ENCODE results near the gene BCDIN3D. TPM values are rescaled to one million over a fixed set of nuclear protein-coding genes. Genes with fewer than 3 reads are reported as not detected.

Gene BCDIN3D
- total RNA-seq, 4 donors from 2014 or later: 2.3 to 5.2 (median 3.1) TPM

GRCh38 chr12:49889361-49890095, 46.6 kb upstream of the BCDIN3D start:
- Histone ChIP-seq H3K27ac (no peak overlapping the region), H3K9me3 (no peaks in the 10 kb centered on the region), H3K4me3 (no peak overlapping the region), H3K27me3 (no peaks in the 10 kb centered on the region), H3K36me3 (no peaks in the 10 kb centered on the region), H3K4me1 (no peaks in the 10 kb centered on the region)
- no peak for TF ChIP-seq POLR2A (IDR thresholded peaks at IDR 0.05)
- TF ChIP-seq CTCF (IDR thresholded peaks at IDR 0.05): no peak
- DNase-seq: no peak

- DNase-seq: no peak
- Histone ChIP-seq H3K4me1 (no peaks in the 10 kb centered on the region), H3K27me3 (no peaks in the 10 kb centered on the region), H3K36me3 (no peaks in the 10 kb centered on the region), H3K27ac (no peak overlapping the region), H3K4me3 (no peak overlapping the region), H3K9me3 (no peaks in the 10 kb centered on the region)
- TF ChIP-seq POLR2A (IDR thresholded peaks at IDR 0.05): no peak
- no peak for TF ChIP-seq CTCF (IDR thresholded peaks at IDR 0.05)
Observed at GRCh38 chr12:49888461-49889151, 45.7 kb upstream of the BCDIN3D start.

- DNase-seq: no peak
- no peak for TF ChIP-seq CTCF (IDR thresholded peaks at IDR 0.05)
- TF ChIP-seq POLR2A (IDR thresholded peaks at IDR 0.05): no peak
- Histone ChIP-seq H3K4me3 (no peak overlapping the region), H3K9me3 (no peaks in the 10 kb centered on the region), H3K27ac (no peak overlapping the region), H3K4me1 (no peaks in the 10 kb centered on the region), H3K36me3 (no peaks in the 10 kb centered on the region), H3K27me3 (no peaks in the 10 kb centered on the region)
Observed at GRCh38 chr12:49887536-49888401, 44.9 kb upstream of the BCDIN3D start.

GRCh38 chr12:49887091-49887490, 44.2 kb upstream of the BCDIN3D start:
- Histone ChIP-seq H3K4me3 (no peak overlapping the region), H3K27ac (no peak overlapping the region), H3K4me1 (no peaks in the 10 kb centered on the region), H3K9me3 (no peaks in the 10 kb centered on the region), H3K27me3 (no peaks in the 10 kb centered on the region), H3K36me3 (no peaks in the 10 kb centered on the region)
- TF ChIP-seq CTCF (IDR thresholded peaks at IDR 0.05) (no peak), POLR2A (IDR thresholded peaks at IDR 0.05) (no peak)
- DNase-seq: no peak

GRCh38 chr12:49885663-49886461, 43.0 kb upstream of the BCDIN3D start:
- Histone ChIP-seq H3K27me3 (no peaks in the 10 kb centered on the region), H3K9me3 (no peaks in the 10 kb centered on the region), H3K4me3 (no peak overlapping the region), H3K27ac (no peak overlapping the region), H3K4me1 (no peaks in the 10 kb centered on the region), H3K36me3 (no peaks in the 10 kb centered on the region)
- TF ChIP-seq POLR2A (IDR thresholded peaks at IDR 0.05): no peak
- TF ChIP-seq CTCF (IDR thresholded peaks at IDR 0.05): no peak
- no peak for DNase-seq

All from Peyer's patch (tissue), 4 donors.